ENCODE results near the gene GALNT2. TPM values are rescaled to one million over a fixed set of nuclear protein-coding genes. Genes with fewer than 3 reads are reported as not detected.

The GALNT2 gene
- polyA plus RNA-seq, 1 of the 3 experiments (the other 2 are of a cell fraction), result 118 TPM

DNA sequence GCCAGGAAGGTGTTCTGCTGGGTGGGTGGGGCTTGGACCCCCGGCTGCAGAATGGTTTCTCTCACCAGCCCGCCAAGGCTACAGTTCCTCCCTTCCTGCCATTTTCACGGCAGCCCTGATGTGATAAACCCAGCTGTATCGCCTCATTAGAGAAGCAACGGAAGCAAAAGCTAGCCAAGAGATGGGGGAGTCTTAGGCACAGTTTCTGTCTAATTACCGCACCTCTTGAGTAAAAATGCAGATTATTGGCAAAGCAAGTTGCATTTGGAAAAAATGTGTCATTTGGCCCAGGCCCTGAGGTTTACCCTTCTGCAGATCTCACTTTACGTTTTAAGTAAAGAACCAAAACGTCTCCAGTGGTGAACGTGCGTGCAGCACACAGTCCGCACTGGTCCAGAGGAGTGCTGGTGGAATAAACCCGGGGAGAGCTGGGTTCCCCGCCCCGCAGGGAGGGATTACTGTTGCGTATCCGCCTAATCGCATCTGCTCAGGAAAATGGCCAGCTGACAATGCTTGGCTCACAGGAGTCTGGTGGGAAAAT is 109.9 kb downstream of the GALNT2 start:
- H3K9me3 ChIP-seq, result no peaks in the 10 kb centered on the region
- H3K9ac ChIP-seq, result no peak overlapping the region
- peak overlapping the region in 1 of 2 experiments; percentile 30; a peak in 1 of 4 replicates for H3K4me3 ChIP-seq (ENCODE audit: low read depth in 2 of 2, low read length in 1 of 2)
- peaks cover 24% of the 10 kb centered on the region for H4K20me1 ChIP-seq (ENCODE audit: insufficient read depth)
- ChIA-PET CTCF (interaction anchor here (0.9 to 1.6 kb wide), 6 partner anchors 9 to 40 kb away, joined by 3 to 7 read pairs (median 4); no protein-coding TSS in a partner anchor), POLR2A (interaction anchor here (0.6 kb wide), 2 partner anchors 326 to 872 kb away, joined by 3 to 4 read pairs; no protein-coding TSS in a partner anchor)
- H3K27ac ChIP-seq (ENCODE audit: low read depth in 2 of 2, low read length in 1 of 2), result peak overlapping the region in 1 of 2 experiments; percentile 92; a peak in 2 of 4 replicates
- TF ChIP-seq RAD21 (IDR thresholded peaks at IDR 0.05; ENCODE audit: low read length), result peak; percentile 33
- TF ChIP-seq MXI1 (IDR thresholded peaks at IDR 0.05; ENCODE audit: low read depth, low read length), result peak; percentile 77
- no peak; a peak in 1 of 4 replicates for TF ChIP-seq EP300 (IDR thresholded peaks at IDR 0.05; ENCODE audit: borderline replicate concordance in 1 of 2, low read depth in 1 of 2, low read length in 1 of 2)
- no peak for TF ChIP-seq SMC3 (IDR thresholded peaks at IDR 0.05; ENCODE audit: low read depth, low read length)
- TF ChIP-seq, protein P1, sequence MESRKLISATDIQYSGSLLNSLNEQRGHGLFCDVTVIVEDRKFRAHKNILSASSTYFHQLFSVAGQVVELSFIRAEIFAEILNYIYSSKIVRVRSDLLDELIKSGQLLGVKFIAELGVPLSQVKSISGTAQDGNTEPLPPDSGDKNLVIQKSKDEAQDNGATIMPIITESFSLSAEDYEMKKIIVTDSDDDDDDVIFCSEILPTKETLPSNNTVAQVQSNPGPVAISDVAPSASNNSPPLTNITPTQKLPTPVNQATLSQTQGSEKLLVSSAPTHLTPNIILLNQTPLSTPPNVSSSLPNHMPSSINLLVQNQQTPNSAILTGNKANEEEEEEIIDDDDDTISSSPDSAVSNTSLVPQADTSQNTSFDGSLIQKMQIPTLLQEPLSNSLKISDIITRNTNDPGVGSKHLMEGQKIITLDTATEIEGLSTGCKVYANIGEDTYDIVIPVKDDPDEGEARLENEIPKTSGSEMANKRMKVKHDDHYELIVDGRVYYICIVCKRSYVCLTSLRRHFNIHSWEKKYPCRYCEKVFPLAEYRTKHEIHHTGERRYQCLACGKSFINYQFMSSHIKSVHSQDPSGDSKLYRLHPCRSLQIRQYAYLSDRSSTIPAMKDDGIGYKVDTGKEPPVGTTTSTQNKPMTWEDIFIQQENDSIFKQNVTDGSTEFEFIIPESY (IDR thresholded peaks at IDR 0.05; ENCODE audit: borderline replicate concordance, low read depth), result no peak
- TF ChIP-seq, protein P2, sequence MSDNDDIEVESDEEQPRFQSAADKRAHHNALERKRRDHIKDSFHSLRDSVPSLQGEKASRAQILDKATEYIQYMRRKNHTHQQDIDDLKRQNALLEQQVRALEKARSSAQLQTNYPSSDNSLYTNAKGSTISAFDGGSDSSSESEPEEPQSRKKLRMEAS (IDR thresholded peaks at IDR 0.05; ENCODE audit: low read depth), result no peak
- no peak for TF ChIP-seq JUND (IDR thresholded peaks at IDR 0.05)
- no peak for TF ChIP-seq YY1 (IDR thresholded peaks at IDR 0.05; ENCODE audit: low read depth)
- TF ChIP-seq RFX5 (IDR thresholded peaks at IDR 0.05; ENCODE audit: low read length), result no peak
- no peaks in the 10 kb centered on the region for H3K9me2 ChIP-seq
- no peaks in the 10 kb centered on the region for H3K27me3 ChIP-seq (ENCODE audit: insufficient read depth)
- DNase-seq, result peak; percentile 87
- peaks cover 7 to 31% of the 10 kb centered on the region in 2 experiments; a peak in 3 of 4 replicates for H3K4me1 ChIP-seq (ENCODE audit: control insufficient read depth in 1 of 2, insufficient read depth in 2 of 2, low read depth in 1 of 2, low read length in 1 of 2)
- peaks cover 36% of the 10 kb centered on the region for H3K79me2 ChIP-seq (ENCODE audit: insufficient read depth)
- H3K36me3 ChIP-seq (replicated peaks in 1 of 2; ENCODE audit: control insufficient read depth in 1 of 2, insufficient read depth in 2 of 2, low read length in 1 of 2), result peaks cover 8 to 19% of the 10 kb centered on the region in 2 experiments
- no peak overlapping the region for H2AFZ ChIP-seq (ENCODE audit: low read depth)
- H3F3A ChIP-seq (replicated peaks; ENCODE audit: insufficient read depth), result peaks cover 2% of the 10 kb centered on the region
- no peak overlapping the region for H3K4me2 ChIP-seq
- 45% methylated on average over 15 of the region's 17 CpGs for WGBS (ENCODE audit: low lambda C conversion rate)

DNA sequence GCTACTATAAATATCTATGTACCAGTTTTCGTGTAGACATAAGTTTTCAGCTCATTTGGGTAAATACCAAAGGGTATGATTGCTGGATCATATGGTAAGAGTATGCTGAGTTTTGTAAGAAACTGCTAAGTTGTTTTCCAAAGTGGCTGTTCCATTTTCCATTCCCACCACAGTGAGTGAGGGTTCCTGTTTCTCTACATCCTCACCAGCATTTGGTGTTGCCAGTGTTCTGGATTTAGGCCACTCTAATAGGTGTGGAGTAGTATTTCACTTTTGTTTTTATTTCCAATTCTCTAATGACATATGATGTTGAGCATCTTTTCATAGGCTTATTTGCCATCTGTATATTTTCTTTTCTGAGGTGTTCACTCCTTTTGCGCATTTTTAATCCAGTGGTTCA is 112.2 kb downstream of the GALNT2 start:
- Histone ChIP-seq H3K79me2 (ENCODE audit: insufficient read depth) (peaks cover 39% of the 10 kb centered on the region), H3K27ac (ENCODE audit: low read depth in 2 of 2, low read length in 1 of 2) (no peak overlapping the region), H3K9me2 (no peaks in the 10 kb centered on the region), H2AFZ (ENCODE audit: low read depth) (no peak overlapping the region), H3K4me2 (no peak overlapping the region), H3K9ac (no peak overlapping the region), H3F3A (replicated peaks; ENCODE audit: insufficient read depth) (no peaks in the 10 kb centered on the region), H3K4me1 (ENCODE audit: control insufficient read depth in 1 of 2, insufficient read depth in 2 of 2, low read depth in 1 of 2, low read length in 1 of 2) (peaks cover 4 to 19% of the 10 kb centered on the region in 2 experiments; a peak in 3 of 4 replicates), H3K9me3 (no peaks in the 10 kb centered on the region), H4K20me1 (ENCODE audit: insufficient read depth) (peaks cover 5% of the 10 kb centered on the region), H3K27me3 (ENCODE audit: insufficient read depth) (no peaks in the 10 kb centered on the region), H3K36me3 (replicated peaks in 1 of 2; ENCODE audit: control insufficient read depth in 1 of 2, insufficient read depth in 2 of 2, low read length in 1 of 2) (peaks cover 8 to 22% of the 10 kb centered on the region in 2 experiments), H3K4me3 (ENCODE audit: low read depth in 2 of 2, low read length in 1 of 2) (no peak overlapping the region)
- WGBS (ENCODE audit: low lambda C conversion rate), result 95% methylated on average over 2 of the region's 2 CpGs
- POLR2A ChIA-PET, result no interaction called here
- CTCF ChIA-PET, result no interaction called here
- DNase-seq, result no peak
- TF ChIP-seq SMC3 (IDR thresholded peaks at IDR 0.05; ENCODE audit: low read depth, low read length) (no peak), JUND (IDR thresholded peaks at IDR 0.05) (no peak), CHD2 (IDR thresholded peaks at IDR 0.05; ENCODE audit: low read length, partially characterized antibody) (no peak), SIN3A (IDR thresholded peaks at IDR 0.05; ENCODE audit: borderline replicate concordance, low read depth, low read length) (no peak), POLR2AphosphoS5 (IDR thresholded peaks at IDR 0.05; ENCODE audit: low read depth, low read length) (no peak), RCOR1 (IDR thresholded peaks at IDR 0.05; ENCODE audit: low read length) (no peak), GATA2 (CRISPR knock-in tag; IDR thresholded peaks at IDR 0.05) (no peak), NFIC (IDR thresholded peaks at IDR 0.05; ENCODE audit: borderline replicate concordance) (no peak), TCF12 (IDR thresholded peaks at IDR 0.05) (no peak)
- TF ChIP-seq, protein P2 (IDR thresholded peaks at IDR 0.05; ENCODE audit: low read depth), result no peak
- TF ChIP-seq, protein P3, sequence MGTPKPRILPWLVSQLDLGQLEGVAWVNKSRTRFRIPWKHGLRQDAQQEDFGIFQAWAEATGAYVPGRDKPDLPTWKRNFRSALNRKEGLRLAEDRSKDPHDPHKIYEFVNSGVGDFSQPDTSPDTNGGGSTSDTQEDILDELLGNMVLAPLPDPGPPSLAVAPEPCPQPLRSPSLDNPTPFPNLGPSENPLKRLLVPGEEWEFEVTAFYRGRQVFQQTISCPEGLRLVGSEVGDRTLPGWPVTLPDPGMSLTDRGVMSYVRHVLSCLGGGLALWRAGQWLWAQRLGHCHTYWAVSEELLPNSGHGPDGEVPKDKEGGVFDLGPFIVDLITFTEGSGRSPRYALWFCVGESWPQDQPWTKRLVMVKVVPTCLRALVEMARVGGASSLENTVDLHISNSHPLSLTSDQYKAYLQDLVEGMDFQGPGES (IDR thresholded peaks at IDR 0.05; ENCODE audit: low read depth, low read length), result no peak
- TF ChIP-seq, protein P4, sequence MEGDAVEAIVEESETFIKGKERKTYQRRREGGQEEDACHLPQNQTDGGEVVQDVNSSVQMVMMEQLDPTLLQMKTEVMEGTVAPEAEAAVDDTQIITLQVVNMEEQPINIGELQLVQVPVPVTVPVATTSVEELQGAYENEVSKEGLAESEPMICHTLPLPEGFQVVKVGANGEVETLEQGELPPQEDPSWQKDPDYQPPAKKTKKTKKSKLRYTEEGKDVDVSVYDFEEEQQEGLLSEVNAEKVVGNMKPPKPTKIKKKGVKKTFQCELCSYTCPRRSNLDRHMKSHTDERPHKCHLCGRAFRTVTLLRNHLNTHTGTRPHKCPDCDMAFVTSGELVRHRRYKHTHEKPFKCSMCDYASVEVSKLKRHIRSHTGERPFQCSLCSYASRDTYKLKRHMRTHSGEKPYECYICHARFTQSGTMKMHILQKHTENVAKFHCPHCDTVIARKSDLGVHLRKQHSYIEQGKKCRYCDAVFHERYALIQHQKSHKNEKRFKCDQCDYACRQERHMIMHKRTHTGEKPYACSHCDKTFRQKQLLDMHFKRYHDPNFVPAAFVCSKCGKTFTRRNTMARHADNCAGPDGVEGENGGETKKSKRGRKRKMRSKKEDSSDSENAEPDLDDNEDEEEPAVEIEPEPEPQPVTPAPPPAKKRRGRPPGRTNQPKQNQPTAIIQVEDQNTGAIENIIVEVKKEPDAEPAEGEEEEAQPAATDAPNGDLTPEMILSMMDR (IDR thresholded peaks at IDR 0.05), result no peak
- TF ChIP-seq, protein P5, sequence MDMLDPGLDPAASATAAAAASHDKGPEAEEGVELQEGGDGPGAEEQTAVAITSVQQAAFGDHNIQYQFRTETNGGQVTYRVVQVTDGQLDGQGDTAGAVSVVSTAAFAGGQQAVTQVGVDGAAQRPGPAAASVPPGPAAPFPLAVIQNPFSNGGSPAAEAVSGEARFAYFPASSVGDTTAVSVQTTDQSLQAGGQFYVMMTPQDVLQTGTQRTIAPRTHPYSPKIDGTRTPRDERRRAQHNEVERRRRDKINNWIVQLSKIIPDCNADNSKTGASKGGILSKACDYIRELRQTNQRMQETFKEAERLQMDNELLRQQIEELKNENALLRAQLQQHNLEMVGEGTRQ (IDR thresholded peaks at IDR 0.05; ENCODE audit: borderline replicate concordance, low read depth, low read length), result no peak
